SU-DHL-6 (cell line): ENCODE data around the gene TCEANC.
"Not testable (repeated sequence)": the region's sequence is repeated elsewhere in the genome, so short reads cannot be mapped to it uniquely, and the experiment has no call there.

Experiments used
- H2AFZ ChIP-seq: fragments of 200-600 bp; sonication (generic); 2 replicates; pipeline ENCODE4 v1.6.1; 2014; ENCODE audit warnings: low read depth, mild to moderate bottlenecking, moderate library complexity, mixed read lengths, antibody characterized with exemption, low read length; ENCODE audit not compliant: severe bottlenecking
- H3F3A ChIP-seq: fragments of 200-600 bp; shearing (Covaris generic); 2 replicates; pipeline ENCODE4 v1.6.0; 2016; ENCODE audit warnings: antibody characterized with exemption, mild to moderate bottlenecking; ENCODE audit not compliant: insufficient read depth
- H3K27ac ChIP-seq: fragments of 200-600 bp; sonication (generic); 2 replicates; pipeline ENCODE4 v1.5.1; 2016; ENCODE audit warnings: low read depth, mild to moderate bottlenecking, low read length, moderate library complexity, mixed read lengths
- H3K27me3 ChIP-seq: fragments of 200-600 bp; sonication (generic), shearing (Covaris generic); 2 replicates; pipeline ENCODE4 v1.6.0; 2014; ENCODE audit warnings: mild to moderate bottlenecking, low read length
- H3K36me3 ChIP-seq: fragments of 200-600 bp; sonication (generic); 2 replicates; pipeline ENCODE4 v1.6.1; 2014; ENCODE audit warnings: mild to moderate bottlenecking, low read length, mixed read lengths
- H3K4me2 ChIP-seq: fragments of 300-600, 200-600 bp; shearing (Covaris generic), sonication (generic); 2 replicates; pipeline ENCODE4 v1.6.0; 2014; ENCODE audit warnings: low read length, low read depth, mild to moderate bottlenecking; ENCODE audit not compliant: poor library complexity, severe bottlenecking
- H3K4me3 ChIP-seq: fragments of 200-600 bp; sonication (generic); 2 replicates; pipeline ENCODE4 v1.5.1; 2014; ENCODE audit warnings: antibody characterized with exemption, low read length, mild to moderate bottlenecking, mixed read lengths; ENCODE audit not compliant: insufficient read depth, poor library complexity, severe bottlenecking
- H3K79me2 ChIP-seq: fragments of 200-600 bp; sonication (generic); 2 replicates; pipeline ENCODE4 v1.6.1; 2014; ENCODE audit warnings: mild to moderate bottlenecking, low read length, moderate library complexity; ENCODE audit not compliant: insufficient read depth
- H3K9ac ChIP-seq: fragments of 200-600 bp; sonication (generic); 2 replicates; pipeline ENCODE4 v1.7.0; 2014; ENCODE audit warnings: mild to moderate bottlenecking, low read length
- H3K9me2 ChIP-seq: fragments of 200-600 bp; sonication (generic); replicated peaks from 2 replicates; pipeline ENCODE4 v1.6.1; 2014; ENCODE audit warnings: low read length; ENCODE audit not compliant: insufficient read depth
- H3K9me3 ChIP-seq: fragments of 200-600 bp; sonication (generic); 2 replicates; pipeline ENCODE4 v1.6.1; 2014; ENCODE audit warnings: low read length, mixed read lengths; ENCODE audit not compliant: insufficient read depth
- H4K20me1 ChIP-seq: fragments of 200-600 bp; sonication (generic); 2 replicates; pipeline ENCODE4 v1.6.1; 2014; ENCODE audit warnings: low read depth, mild to moderate bottlenecking, antibody characterized with exemption, low read length, moderate library complexity, mixed read lengths
- EZH2phosphoT487 ChIP-seq: fragments of 200-600 bp; sonication (generic), shearing (Covaris generic); conservative IDR thresholded peaks from 2 replicates; pipeline ENCODE4 v1.6.1; 2018; ENCODE audit warnings: mild to moderate bottlenecking, antibody characterized with exemption, low read length, moderate library complexity, mixed read lengths
- TF ChIP-seq, protein P1 (sequence below): fragments of 200-600 bp; sonication (generic); IDR thresholded peaks from one replicate; pipeline ENCODE4 v1.5.1; 2017; ENCODE audit warnings: antibody characterized with exemption, mild to moderate bottlenecking, low read length, moderate library complexity; ENCODE audit not compliant: insufficient read depth, poor library complexity, severe bottlenecking

TCEANC gene

DNA sequence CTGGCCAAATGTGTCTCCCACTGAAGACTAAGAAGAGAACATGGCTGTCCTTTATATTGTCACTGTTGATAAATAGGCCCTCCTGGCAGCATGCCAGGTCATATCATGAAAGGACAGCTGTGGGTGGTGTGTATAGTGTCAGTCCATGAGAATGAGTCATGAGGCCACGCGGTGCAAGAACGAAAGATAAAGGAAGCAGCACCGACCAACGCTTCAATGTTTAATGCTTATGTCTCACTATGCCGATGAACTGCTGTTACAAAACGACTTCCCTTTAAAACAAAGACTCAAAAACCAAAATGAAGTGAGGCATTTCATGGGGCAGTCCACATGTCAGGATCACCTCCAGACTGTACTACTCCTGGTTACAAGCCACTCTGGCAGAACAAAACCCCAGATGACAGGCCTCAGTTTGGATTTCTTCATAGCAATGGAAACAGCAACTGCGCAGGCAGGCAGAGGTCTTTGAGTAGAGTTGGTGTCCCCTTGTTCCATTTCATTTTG lies 5.2 kb upstream of the TCEANC start:
- no peak overlapping the region for H3K9ac ChIP-seq
- no peaks in the 10 kb centered on the region for H3K36me3 ChIP-seq
- H3K9me2 ChIP-seq: no peaks in the 10 kb centered on the region
- no peaks in the 10 kb centered on the region for H4K20me1 ChIP-seq
- H3K79me2 ChIP-seq: no peaks in the 10 kb centered on the region
- no peaks in the 10 kb centered on the region for H3F3A ChIP-seq
- H3K4me2 ChIP-seq: no peak overlapping the region
- no peaks in the 10 kb centered on the region for H3K9me3 ChIP-seq
- TF ChIP-seq, protein P1, sequence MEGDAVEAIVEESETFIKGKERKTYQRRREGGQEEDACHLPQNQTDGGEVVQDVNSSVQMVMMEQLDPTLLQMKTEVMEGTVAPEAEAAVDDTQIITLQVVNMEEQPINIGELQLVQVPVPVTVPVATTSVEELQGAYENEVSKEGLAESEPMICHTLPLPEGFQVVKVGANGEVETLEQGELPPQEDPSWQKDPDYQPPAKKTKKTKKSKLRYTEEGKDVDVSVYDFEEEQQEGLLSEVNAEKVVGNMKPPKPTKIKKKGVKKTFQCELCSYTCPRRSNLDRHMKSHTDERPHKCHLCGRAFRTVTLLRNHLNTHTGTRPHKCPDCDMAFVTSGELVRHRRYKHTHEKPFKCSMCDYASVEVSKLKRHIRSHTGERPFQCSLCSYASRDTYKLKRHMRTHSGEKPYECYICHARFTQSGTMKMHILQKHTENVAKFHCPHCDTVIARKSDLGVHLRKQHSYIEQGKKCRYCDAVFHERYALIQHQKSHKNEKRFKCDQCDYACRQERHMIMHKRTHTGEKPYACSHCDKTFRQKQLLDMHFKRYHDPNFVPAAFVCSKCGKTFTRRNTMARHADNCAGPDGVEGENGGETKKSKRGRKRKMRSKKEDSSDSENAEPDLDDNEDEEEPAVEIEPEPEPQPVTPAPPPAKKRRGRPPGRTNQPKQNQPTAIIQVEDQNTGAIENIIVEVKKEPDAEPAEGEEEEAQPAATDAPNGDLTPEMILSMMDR: no peak
- no peak for TF ChIP-seq EZH2phosphoT487
- H3K27me3 ChIP-seq: no peaks in the 10 kb centered on the region
- no peak overlapping the region for H3K4me3 ChIP-seq
- H2AFZ ChIP-seq: no peak overlapping the region
- no peak overlapping the region for H3K27ac ChIP-seq

DNA sequence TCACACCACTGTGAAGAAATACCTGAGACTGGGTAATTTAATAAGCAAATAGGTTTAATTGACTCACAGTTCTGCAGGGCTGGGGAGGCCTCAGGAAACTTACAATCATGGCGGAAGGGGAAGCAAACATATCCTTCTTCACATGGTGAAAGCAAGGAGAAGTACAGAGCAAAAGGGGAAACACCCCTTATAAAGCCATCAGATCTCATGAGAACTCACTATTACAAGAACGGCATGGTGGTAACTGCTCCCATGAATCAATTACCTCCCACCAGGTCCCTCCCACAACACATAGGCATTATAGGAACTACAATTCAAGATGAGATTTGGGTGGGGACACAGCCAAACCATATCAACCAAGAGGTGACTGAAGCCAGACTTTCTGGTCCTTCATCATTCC lies 4.6 kb upstream of the TCEANC start:
- not testable (repeated sequence) for H3F3A ChIP-seq, H3K9me3 ChIP-seq, H3K36me3 ChIP-seq, H3K79me2 ChIP-seq, H4K20me1 ChIP-seq, H3K9me2 ChIP-seq, H3K27ac ChIP-seq, H3K4me2 ChIP-seq, H3K4me3 ChIP-seq, H3K27me3 ChIP-seq, H3K9ac ChIP-seq, H2AFZ ChIP-seq

DNA sequence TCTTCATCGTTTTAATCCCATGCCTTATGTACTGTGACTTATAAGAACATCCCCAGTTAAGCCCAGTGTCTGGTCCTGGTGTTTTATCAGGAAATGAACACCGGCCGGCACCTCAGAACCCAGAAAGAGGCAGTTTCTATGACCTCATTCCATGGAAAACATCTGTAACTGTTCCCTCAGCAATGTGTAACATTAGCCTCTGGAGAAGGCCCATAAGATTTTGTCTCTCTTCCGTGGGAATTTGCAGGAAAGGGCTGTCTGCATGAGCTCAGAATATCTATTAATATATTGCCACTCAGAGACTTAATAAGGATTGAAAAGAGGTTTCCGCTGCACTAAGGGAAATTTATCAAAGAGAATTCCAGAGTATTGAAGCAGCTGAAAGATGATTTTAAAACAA lies 3.1 kb upstream of the TCEANC start:
- H3K4me2 ChIP-seq: no peak overlapping the region
- no peak overlapping the region for H2AFZ ChIP-seq
- no peaks in the 10 kb centered on the region for H3F3A ChIP-seq
- no peak overlapping the region for H3K4me3 ChIP-seq
- no peaks in the 10 kb centered on the region for H3K36me3 ChIP-seq
- peaks cover 13% of the 10 kb centered on the region; the same call in 1 of the 2 replicates for H3K79me2 ChIP-seq
- H3K9me3 ChIP-seq: no peaks in the 10 kb centered on the region
- H3K9me2 ChIP-seq: no peaks in the 10 kb centered on the region
- no peaks in the 10 kb centered on the region for H4K20me1 ChIP-seq
- H3K9ac ChIP-seq: no peak overlapping the region
- no peak overlapping the region for H3K27ac ChIP-seq
- TF ChIP-seq EZH2phosphoT487: no peak
- TF ChIP-seq, protein P1: no peak
- no peaks in the 10 kb centered on the region for H3K27me3 ChIP-seq

DNA sequence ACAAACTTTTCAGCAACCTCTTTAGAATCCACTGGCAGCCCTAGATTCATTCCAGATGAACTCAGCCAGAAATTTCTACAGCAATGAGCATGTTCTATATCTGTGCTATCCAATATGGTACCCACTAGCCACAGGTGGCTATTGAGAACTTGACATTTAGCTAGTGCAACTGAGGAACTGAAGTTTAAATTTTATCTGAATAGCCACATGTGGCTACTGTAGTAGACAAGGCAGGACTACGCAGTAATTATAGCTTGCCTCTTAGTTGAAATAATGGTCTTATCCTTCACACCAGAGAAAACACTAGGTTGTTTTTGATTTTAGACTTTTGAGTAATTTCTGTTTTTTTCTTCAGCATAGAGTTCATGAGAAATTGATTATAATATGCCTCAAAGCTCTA lies 2.6 kb upstream of the TCEANC start:
- Histone ChIP-seq H3F3A (no peaks in the 10 kb centered on the region), H3K9ac (no peak overlapping the region), H3K4me3 (no peak overlapping the region), H3K27ac (no peak overlapping the region), H3K27me3 (no peaks in the 10 kb centered on the region), H3K9me2 (no peaks in the 10 kb centered on the region), H3K4me2 (no peak overlapping the region), H3K36me3 (no peaks in the 10 kb centered on the region), H3K79me2 (peaks cover 13% of the 10 kb centered on the region; the same call in 1 of the 2 replicates), H2AFZ (no peak overlapping the region), H4K20me1 (no peaks in the 10 kb centered on the region), H3K9me3 (no peaks in the 10 kb centered on the region)
- TF ChIP-seq, protein P1: no peak
- TF ChIP-seq EZH2phosphoT487: no peak
